ENCODE results near the gene SPEF2.
"Not testable (repeated sequence)": the region's sequence is repeated elsewhere in the genome, so short reads cannot be mapped to it uniquely, and the experiment has no call there.

The SPEF2 gene

GRCh38 chr5:35823347-35824098 is 205.9 kb downstream of the SPEF2 start:
- no peak for DNase-seq (ENCODE audit: low spot score)

GRCh38 chr5:35826056-35826455 is 208.4 kb downstream of the SPEF2 start:
- DNase-seq (ENCODE audit: low spot score), result no peak

- DNase-seq (ENCODE audit: low spot score), result no peak
Observed at GRCh38 chr5:35826554-35826953, 208.9 kb downstream of the SPEF2 start.

GRCh38 chr5:35828082-35828598 is 210.5 kb downstream of the SPEF2 start:
- no peak for DNase-seq (ENCODE audit: low spot score)

GRCh38 chr5:35830587-35830986 is 212.9 kb downstream of the SPEF2 start:
- no peak for DNase-seq (ENCODE audit: low spot score)

DNA sequence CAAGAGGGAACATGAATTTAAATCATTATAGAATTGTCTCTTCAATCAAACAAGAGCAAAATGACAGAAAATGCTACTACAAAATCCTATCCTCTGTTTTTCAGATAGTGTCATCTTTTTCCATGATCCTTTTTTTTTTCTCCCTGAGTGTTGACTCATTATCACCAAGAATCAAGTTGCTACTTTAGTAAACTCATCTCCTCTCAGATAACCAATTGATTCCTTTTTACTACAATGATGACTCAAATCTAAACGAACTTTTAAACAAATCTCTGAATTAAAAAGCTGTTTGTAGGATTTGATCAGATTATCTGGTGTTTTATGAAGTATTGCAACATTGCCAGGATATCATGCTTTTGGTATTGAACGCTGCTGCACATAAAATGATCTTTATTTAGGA is 215.1 kb downstream of the SPEF2 start:
- DNase-seq (ENCODE audit: low spot score), result no peak

GRCh38 chr5:35833224-35833623 is 215.6 kb downstream of the SPEF2 start:
- no peak for DNase-seq (ENCODE audit: low spot score)

GRCh38 chr5:35835796-35836742 is 218.4 kb downstream of the SPEF2 start:
- DNase-seq (ENCODE audit: low spot score), result no peak

- DNase-seq (ENCODE audit: low spot score), result no peak
Observed at GRCh38 chr5:35838370-35839042, 220.8 kb downstream of the SPEF2 start.

DNA sequence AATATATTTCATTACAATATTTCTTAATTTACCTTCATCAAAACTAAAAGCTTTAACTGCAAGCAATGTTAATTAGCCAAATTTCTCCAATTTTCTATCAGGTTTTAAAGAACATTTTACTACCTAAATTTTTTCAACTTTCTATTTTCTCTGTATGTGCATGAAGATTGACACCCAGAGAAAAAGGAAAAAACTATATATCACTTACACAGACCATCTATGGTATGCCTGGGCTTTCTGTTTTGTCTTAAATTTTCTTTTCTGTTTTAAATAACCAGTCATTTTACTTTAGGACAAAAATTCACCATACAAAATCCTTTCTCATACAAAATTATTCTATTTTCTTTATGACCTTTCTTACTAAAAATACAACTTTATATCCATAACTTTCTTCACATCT is 225.2 kb downstream of the SPEF2 start:
- DNase-seq (ENCODE audit: low spot score), result no peak

- DNase-seq (ENCODE audit: low spot score), result not testable (repeated sequence)
Observed at GRCh38 chr5:35845508-35845907, 227.8 kb downstream of the SPEF2 start.

- DNase-seq (ENCODE audit: low spot score), result no peak
Observed at GRCh38 chr5:35847491-35847890, 229.8 kb downstream of the SPEF2 start.

GRCh38 chr5:35847961-35848360 is 230.3 kb downstream of the SPEF2 start:
- no peak for DNase-seq (ENCODE audit: low spot score)

- no peak for DNase-seq (ENCODE audit: low spot score)
Observed at GRCh38 chr5:35849860-35850259, 232.2 kb downstream of the SPEF2 start.

DNA sequence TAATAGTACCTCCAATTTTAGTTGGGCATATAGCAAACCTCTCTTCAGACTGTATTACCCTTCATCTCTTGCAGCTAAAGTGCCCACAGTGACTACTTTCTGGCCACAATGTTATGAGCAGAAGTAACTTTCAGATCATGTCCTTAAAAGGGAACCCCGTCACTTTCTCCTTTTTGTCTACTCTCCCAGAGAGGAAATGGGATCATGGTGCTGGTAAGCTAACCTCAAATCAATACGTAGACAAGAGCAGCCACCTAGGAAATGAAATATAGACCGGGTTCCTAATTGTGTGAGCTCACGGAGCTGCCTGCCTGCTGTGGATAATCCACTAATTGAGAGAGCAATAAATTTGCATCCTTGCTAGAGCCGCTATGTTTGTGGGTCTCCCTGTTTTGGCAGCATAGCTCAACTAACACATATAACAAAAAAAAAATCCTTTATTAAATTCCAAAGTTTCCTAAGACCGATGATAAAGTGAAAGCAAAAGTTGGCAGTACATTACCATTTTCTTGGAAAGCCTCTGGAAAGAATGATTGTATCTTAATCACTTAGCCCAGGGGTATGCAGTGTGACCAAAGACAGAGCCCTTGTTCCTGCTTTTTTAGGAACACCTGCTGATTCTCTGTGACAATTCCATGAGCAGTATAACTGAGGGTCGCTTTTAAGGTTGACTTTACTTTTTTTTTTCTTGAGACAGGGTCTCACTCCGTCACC is 233.5 kb downstream of the SPEF2 start:
- no peak for DNase-seq (ENCODE audit: low spot score)

DNA sequence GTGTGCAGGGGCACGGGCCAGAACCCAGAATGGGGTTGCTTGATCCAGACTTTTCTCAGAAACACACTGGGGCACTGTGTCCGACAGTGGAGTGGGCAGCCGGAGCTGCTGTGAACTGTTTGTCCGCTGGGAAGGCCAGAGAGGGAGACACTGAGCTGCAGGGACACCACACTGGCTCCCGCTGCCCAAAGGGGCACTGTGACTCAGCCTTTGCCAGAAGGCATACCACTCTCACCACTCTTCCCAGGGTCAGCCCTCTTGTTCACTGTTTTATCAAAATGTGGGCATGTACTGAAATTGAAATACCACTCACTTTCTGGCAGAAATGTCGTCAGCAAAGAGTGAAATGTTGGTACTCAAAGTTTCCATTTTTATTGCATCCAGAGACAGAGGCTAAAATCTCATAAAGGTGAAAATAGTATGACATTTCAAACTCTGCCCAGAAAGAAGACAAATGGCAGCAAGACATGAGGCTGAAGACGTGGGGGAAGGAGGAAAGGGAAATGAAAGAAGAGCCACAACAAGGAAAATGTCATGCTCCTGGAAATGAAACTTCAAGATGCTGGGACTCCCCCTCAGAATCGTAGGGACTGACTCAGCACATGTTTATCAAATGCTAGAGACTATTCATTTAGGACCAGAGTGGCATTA is 234.5 kb downstream of the SPEF2 start:
- no peak for DNase-seq (ENCODE audit: low spot score)

DNA sequence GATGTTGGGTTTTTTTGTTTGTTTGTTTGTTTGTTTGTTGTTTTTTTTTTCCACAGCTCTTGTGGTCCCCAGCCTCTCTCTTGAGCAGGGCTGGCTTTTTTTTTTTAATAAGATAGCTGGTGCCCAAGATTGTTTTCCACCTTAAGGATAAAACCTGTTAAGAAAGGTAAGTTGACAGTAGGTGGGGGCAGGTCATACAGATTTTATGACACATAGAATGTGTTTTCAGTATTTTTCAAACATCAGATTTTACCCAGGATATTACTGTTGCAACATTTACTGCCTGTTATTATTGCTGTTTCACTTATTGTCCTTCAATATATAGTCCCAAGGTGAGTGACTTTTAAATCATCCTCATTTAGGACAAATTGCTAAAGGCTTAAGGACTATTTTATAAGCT is 235.1 kb downstream of the SPEF2 start:
- DNase-seq (ENCODE audit: low spot score), result no peak

- no peak for DNase-seq (ENCODE audit: low spot score)
Observed at GRCh38 chr5:35853631-35854030, 236.0 kb downstream of the SPEF2 start.

GRCh38 chr5:35854248-35854647 is 236.6 kb downstream of the SPEF2 start:
- DNase-seq (ENCODE audit: low spot score), result no peak

- DNase-seq (ENCODE audit: low spot score), result no peak
Observed at GRCh38 chr5:35855187-35855586, 237.5 kb downstream of the SPEF2 start.

GRCh38 chr5:35856186-35856764 is 238.6 kb downstream of the SPEF2 start:
- not testable (repeated sequence) for DNase-seq (ENCODE audit: low spot score)
